Fibroblast of skin of left quadriceps (primary cell): ENCODE results near the gene AUTS2.
A peak's percentile ranks its signal among the peaks of the same experiment; 100 is the strongest.

Experiments
- DNase-seq, 2 experiments: peaks; one replicate each; pipeline ENCODE4 v3.0.0-alpha.2; 2013; ENCODE audit warnings: low read depth in 2 of 2

AUTS2 gene

DNA sequence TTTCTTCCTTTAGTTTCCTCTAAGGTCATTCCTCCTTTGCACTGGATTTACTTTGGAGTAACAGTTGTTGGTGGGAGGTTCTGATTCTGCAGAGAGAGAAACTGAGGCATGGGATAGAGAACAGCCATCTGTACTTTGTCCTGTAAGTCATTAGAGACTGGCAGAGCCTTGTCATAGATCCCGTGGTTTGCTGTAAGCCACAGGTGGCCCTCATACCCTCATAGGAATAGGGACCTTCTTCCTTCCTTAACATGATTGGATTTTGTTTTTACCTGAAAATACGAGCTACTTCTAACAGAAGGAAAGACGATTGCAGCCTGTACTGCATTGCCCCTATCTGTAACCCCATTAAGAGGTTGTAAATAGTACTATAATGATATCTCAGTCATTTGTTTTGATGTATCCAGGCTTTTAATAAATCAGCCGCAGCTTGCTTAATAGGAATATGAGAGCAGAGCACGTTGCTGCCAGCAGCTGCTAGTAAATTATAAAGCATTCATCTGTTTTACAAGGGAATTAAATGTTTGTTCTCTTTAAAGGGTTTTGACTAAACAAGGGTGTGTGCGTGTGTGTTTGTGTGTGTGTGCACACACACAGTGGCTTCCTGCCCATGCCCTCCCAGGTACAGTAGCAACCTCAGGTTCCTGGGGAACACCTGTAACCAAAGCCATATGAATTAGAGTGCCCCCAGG lies 249.8 kb downstream of the AUTS2 start:
- no peak for DNase-seq

DNA sequence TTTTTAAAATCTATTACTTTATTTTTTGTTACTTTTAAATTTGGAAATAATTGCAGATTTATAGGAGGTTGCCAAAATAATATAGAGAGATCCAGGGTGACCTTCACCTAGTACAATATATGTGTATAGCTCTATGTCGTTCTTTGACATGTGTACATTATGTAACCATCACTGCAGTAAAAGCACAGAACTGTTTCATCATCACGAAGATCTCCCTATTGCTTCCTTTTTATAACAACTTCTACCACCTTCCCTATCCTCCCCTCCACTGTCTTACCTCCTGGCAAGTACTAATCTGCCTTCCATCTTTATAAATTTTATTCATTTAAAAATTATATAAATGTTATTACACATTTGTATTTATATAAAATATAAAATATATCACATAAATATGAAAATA lies 251.0 kb downstream of the AUTS2 start:
- DNase-seq = no peak

DNA sequence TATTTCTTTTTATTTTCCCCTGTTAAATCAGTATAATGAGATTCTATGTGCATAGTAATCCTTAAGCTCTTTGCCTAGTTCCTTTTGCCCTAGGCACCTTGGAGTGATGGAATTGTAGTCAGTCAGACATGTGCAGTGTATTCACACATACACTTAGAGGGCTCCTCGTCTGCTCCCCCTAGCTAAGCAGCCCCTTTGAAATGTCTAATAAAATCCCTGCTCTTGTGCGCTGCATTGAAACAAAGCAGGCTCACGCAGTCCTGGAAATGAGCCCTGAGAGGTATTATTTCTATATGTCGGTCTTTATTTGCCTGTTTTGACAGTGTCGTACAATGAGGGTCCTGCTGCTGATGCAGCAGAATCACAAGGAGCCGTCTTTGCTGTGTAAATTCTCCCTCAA lies 258.7 kb downstream of the AUTS2 start:
- no peak for DNase-seq

DNA sequence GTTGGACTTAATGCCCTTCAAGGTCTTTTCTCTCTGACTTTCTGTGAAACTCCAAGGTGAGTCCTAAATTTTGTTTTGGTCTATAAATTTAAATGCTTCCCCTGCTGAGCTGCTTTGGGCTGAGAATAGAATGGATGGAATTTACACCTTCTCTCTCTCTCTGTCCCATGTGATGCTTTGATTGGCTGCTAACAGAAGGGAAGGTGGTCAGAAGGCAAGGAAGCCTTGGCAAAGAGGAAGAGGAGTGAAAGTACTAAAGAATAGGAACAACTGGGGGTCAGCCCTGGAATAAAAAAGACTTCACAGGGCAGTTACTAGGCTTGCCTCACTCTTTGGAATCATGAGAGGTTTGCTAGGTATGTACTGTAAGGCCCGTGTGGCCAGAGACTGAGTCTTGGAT lies 260.2 kb downstream of the AUTS2 start:
- no peak for DNase-seq

DNA sequence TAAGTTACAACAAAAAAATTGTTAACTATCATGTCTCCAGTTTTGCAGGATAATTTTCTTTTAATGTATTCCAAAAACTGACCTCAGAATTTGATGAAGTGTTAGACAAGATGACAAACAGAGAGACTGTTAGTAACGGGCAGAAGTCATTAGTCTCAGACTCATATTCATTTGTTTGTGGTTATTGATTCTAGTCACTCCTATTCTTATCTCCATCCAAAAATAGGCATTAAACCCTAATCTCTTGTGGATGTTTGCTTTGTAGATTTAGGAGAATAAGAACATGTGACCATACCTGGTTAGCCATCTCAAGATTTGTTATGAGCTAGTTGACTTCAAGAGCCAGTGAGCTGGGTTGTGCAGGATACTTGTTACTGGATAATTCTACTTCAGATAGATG lies 261.1 kb downstream of the AUTS2 start:
- DNase-seq = no peak

DNA sequence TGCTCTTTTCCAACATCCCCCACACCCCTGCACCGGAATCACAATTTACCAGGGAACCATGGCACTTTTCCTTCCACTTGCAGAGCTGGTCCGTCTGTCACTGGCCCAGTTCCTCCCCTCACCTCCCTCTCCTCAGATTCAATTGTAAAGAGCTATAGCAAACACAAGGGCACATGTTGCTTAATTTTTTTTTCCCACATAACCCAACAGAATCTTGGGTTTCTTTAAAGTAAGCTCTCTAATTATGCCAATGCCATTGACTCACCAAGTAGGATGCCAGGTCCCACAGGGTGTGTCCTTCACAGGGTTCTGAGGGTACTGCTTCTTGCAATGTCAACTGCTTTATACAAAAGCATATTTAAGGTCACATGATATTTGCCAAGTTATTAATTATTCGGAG lies 262.2 kb downstream of the AUTS2 start:
- no peak for DNase-seq

DNA sequence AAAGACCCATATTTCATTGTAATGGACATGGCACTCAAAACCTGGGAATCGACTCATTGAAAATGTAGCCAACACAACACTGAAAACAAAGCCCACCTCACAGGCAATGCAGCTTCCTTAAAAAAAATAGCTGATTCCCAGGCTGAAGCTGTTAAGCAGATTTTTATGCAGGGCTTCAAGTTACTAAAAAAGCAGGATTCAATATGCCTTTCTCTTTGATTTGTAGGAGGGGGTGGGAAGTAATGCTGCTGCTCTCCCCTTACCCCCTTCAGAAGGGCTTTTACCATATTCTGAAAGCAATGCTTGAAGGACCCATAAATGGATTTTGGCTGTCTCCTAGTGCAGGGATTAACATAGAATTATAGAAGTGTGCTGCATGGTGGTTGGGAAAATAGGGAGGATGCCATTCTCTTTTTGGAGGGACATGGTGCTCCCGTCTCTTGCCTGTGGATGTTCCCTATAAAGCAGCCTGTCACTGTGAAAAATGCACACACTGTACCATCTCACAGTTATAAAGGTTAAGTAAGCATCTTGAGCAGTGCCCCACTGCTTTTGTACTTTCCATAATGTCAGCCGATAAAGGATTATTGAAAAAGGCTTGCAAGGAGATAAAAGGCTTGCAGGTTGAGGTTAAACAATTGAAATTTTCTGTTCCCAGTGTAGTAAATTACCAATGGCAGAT lies 262.8 kb downstream of the AUTS2 start:
- no peak for DNase-seq

DNA sequence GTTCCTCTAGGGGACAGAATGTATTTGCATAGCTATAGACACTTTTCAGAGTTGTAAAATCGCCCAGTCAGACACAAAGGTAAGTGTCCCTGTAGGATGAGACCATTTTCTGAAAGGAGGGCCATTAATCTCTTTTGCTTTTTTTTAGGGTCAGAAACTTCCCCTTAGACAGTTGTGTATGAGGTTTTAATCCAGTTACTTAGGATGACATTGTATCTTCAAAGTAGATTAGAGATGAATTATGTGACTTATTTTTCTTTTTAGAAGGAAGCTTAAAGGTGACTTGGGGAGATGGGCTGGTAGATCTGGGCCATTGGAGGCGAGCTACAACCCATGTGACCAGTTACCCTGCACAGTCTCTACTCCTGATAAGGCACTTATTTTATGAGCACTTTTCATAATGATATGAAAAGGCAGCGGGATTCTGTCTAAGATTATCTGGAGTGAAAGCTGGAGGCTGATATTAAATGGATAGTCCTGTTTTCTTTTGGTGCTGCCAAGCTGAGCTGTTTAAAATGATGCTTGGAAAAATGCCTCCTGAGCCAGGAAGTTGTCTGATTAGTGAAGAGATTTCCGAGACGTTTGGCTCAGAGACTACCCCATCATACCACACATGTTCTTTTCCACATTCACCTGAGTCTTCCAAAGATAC lies 264.3 kb downstream of the AUTS2 start:
- no peak for DNase-seq

DNA sequence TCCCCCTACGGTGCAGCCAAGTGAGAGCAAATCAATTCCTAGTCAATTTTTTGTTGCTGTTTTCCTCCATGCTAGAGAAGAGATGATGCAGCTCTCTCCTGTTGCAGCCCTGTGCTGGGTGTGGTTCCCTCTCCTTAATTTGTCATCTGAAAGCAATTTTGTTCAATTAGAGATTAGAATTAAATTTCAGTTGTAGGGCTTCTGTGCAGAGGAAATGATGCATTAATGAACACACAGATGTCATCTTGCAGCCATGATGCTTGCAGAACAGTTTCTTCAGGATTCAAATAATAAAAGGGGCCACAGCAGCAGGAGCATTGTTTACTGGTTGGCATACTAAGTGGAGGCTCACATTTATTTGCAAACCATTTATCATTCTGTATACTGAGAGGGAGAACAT lies 266.0 kb downstream of the AUTS2 start:
- DNase-seq = peak in 1 of 2 experiments; percentile 15

DNA sequence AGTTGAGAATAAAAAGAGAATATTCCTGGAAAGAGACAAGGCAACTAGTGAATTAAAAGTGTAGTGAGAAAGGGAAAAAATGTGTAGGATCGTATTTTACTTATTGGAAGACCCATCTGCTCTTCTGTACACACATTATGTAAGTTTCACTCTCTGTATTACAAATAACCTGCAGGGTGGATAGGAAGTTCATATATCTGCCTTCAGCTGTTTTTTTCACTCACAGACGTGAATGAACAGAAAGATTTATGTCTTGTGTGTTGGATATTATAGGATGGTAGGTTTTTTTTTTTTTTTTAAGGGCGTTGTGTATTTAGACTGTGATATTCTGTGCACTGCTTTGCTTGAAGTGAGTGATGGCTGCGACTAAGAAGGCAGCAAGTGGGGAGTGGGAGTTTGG lies 266.5 kb downstream of the AUTS2 start:
- no peak for DNase-seq

DNA sequence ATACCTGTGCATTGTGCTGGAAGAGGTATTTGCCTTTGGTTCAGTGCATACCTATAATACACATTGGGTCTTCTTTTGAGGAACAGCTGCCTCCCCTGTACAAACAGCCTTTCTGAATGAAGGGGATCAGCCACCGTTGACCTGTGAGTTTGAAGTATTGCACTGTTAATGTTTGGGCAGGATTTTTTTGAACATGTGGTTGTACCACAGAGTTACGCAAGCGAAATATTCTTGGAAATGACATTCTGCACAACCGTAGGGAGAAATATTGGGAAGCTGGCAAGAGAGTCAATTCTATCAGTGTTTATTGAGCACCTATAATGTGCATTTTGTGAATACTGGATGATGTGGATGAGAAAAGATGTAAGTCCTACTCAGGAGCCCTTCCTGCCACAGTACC lies 270.6 kb downstream of the AUTS2 start:
- DNase-seq = no peak

DNA sequence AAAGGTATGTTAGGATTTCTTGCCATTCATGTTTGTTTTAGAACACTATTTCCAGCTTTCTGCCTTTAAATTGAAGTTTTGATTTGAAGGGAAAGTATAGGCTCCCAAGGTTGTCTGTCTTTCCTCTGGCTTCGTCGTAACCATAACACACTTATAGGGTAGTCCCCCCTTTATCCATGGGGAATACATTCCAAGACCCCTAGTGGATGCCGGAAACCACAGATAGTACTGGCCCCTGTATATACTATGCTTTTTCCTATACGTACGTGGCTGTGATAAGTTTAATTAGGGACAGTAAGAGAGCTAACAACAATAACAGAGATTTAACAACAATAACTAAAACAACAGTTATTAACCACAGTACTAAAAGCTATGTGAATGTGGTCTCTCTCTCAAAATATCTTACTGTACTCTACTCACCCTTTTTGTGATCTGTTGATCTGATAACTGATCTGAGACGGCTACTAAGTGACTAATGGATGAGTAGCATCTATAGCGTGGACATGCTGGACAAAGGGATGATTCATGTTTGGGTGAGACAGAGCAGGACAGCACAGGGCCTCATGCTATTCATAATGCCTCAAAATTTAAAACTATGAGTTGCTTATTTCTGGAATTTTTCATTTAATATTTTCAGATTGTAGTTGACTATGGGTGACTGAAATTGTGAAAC lies 273.1 kb downstream of the AUTS2 start:
- DNase-seq = peak; percentile 32 to 41

DNA sequence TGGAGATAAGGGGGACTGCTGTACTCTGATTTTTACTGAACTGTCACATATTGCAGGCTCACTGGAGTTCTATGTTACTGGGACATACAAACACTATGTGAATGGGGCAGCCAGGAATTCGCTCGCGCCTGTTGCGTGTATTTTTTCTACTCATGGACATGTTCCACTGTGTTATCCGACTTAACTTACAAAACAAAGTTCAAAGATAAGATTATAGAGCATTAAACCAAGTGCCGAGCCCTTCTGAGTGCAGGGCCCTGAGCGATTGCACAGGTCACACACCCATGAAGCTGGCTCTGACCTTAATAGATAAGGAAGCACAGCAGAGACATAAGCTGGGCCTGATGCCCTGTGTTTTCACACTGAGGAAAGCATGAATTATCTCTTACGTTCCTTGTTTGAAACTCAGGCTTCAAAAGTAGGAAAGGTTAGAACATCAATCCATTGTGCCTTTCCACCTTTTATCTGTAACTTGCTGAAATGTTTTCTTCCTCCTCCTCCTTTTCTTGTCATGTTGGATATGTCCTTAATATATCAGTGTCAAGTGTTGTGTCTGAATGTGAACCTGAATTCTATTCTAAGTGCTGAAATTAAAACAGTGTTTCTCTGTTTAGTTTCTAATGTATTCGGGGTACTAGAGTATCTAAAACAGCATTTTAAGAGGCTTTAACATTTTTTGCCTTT lies 273.8 kb downstream of the AUTS2 start:
- DNase-seq = no peak

DNA sequence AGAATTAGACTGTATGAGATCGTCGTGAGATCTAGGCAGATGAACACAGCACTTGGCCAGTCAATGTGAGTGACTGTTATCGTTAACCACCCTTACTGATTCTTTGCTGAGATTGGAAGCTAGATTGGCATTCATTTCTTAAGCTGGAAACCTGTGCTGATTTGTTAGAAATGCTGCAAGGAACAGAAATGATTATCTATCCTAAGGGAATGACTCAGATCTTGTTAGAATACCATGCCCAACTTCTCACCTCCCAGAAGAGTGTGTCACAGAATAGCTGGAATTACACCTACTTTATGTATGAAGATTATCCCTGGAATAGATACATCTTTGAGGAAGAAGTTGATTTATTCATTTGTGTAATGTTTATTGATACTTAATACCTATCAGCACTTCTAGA lies 275.2 kb downstream of the AUTS2 start:
- DNase-seq = no peak

DNA sequence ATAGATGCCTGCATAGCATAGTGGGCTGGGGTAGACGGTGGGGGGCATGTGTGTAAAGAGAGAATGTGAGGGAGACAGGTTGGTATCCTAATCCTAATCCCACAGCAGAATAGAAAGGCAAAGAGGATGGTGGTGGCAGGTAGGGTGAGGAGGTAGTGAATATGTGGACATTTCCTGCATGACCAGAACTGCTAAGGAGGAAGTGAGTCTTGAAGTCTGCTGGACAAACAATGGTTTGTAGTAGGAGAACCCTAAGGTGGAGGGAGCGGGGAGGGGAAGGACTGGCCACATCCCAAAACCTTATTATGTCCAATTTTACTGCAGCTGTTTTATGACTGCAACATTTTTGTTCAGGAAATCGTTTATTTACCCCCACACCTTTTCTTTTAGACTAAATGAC lies 279.7 kb downstream of the AUTS2 start:
- no peak for DNase-seq

DNA sequence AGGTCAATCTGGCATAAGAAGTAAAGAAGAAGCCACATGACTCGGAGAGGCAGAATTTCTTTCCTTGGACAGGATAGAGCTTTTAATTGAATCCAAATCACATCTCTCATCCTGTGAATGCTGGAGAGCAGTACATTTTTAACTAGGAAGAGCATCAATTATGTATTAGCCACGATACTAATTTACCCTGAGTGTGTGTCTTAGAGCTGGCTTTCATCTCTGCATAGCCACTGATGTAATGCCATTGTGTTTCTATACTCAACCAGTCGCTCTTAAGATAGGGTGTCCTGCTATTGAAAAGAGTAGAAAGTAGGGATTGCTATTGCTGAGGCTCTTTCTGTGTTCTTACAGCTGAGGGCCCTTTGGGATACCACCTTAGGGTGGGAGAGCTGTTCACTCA lies 280.3 kb downstream of the AUTS2 start:
- no peak for DNase-seq

DNA sequence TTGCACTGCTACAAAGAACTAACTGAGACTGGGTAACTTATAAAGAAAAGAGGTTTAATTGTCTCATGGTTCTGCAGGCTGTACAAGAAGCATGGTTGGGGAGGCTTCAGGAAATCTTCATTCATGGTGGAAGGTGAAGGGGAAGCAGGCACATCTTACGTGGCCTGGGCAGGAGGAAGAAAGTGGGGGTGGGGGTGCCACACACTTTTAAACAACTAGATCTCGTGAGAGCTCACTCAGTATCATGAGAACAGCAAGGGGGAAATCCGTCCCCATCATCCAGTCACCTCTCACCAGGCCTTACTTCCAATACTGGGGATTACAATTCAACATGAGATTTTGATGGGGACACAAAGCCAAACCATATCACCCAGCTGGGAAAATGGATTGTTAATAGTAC lies 281.7 kb downstream of the AUTS2 start:
- no peak for DNase-seq

DNA sequence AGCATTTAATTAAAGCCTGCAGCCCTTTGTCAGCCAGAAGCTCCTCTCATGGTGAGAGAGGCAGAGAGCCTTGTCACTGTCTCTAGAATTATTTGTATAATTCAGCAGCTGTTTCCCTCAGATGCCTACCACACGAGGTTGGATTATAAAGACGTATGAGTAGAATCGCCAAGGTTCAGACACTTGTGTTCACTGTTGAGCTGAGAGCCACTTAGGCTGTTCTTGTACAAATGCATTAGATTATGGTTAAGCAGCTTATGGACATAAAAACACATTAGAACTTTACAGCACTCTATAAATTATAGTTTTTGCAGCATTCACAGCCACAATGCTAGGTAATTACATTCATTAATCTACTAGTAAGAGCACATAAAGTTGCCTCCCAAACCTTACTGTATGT lies 282.6 kb downstream of the AUTS2 start:
- DNase-seq = no peak

DNA sequence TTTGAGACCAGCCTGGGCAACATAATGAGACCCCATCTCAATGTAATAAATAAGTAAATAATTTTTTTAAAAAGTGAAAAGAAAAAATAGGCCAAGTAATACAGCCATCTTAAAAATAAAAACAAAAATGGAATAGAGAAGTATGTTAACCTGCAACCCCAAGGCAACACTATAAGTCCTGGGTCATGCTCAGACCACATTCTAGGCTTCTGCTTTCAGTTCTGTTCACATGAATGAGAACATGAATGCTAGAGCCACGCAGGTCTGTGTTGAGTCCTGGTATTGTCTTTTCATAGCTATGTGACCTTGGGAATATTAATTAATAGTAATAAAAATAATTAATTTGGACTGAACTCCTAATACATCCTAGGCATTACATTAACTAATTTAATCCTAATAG lies 284.0 kb downstream of the AUTS2 start:
- DNase-seq = no peak

DNA sequence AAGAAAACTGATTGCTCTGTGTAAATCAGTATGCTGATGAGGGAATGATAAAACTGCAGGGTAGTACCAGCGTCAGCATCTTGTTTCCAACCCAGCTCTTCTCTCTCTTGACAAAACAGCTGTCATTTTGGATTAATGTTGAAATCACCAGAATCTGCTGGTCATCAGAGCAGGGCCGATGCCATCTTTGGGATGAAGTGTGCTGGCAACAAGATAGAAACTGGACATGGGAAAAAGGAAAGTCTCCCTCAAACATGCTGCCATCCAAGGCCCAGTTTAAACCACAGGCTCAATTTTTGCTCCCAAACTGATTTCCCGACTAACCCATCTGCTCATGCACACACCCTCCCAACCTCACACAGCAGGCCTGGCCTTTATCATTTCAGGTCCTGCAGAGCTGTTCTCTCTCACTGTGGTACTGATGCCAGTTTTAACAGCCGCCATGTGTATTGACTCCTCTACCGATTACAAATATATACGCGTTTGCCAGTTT lies 285.2 kb downstream of the AUTS2 start:
- DNase-seq = no peak

DNA sequence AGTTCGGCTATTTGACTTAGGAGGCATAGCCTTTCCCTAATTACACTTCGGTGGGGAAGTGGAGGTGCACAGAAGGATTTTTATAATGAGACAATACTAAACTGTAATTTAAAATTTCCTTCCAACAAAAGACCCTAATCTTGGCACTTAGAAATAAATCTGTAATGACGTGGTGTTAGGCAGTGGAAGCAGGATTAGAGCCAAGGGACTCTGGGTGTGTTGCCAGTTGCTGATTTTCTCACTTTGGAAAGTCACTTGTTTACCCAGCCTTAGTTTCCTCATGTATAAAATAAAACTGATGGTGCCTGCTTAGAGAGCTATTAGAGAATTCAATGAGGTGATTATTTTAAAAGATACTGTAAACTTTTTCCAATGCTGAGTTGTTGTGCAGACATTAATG lies 287.2 kb downstream of the AUTS2 start:
- no peak for DNase-seq
